ENCODE results near the gene SEC14L5. TPM values are rescaled to one million over a fixed set of nuclear protein-coding genes. Genes with fewer than 3 reads are reported as not detected.

SEC14L5 gene
- total and polyA plus RNA-seq, 2 donors (not counting 3 experiments of a cell fraction or from before 2014, with no cell fraction given) = not detected

DNA sequence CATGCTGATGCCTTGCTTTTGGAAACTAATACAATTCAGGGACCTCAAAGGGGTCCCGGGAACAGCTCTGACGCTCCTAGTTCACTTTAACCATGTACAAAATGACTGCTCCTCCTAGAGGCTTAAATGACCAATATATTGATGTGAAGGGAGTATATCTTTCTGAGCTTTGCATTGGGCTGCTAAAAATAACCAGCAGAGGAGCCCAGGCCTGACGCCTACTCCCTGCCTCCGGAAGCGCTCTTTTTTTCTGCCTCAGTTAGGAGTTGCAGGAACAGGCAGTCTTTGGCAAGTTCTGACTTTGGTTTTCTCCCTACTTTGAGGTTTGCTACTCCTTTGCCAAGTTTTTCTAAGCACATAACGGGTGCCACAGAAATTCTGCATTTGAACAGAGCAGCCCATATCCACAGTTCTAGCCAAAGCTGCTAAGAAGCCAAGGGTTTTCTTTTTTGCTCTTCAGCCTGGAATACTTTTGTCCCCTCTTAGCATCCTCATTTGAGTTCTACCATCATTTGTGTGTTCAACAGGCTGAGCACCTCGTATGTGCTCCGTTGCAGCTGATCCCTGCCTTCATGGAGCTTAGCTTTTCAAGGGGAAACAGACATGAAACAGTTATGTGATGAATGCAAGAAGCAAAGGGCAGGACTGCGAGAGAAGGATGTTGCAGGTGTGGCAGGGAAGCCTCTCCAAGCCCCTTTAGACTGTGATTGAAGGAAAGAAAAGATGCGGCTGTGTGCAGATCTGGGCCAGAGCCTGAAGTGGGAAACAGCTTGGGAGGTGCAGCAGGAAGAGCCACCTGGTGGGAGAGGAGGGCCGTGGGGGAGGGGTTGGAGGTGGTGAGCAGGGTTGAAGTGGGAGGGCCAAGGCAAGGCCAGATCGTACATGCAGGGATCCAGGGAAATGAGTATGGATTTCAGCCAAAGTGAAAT lies 78.4 kb downstream of the SEC14L5 start:
- POLR2A ChIA-PET = no interaction called here
- no peak overlapping the region for H3K4me2 ChIP-seq (ENCODE audit: insufficient read depth, low read length)
- DNase-seq (ENCODE audit: low read depth, low spot score) (no peak), FAIRE-seq (no peak)
- peaks cover 12% of the 10 kb centered on the region for H3K4me1 ChIP-seq (ENCODE audit: control insufficient read depth, extremely low read depth, insufficient read depth, low read length)
- no peak overlapping the region for H3K9ac ChIP-seq (replicated peaks; ENCODE audit: extremely low read depth, insufficient read depth, low read length)
- no peaks in the 10 kb centered on the region for H3K9me1 ChIP-seq (replicated peaks; ENCODE audit: control insufficient read depth, extremely low read depth, insufficient read depth, low read length)
- dilution Hi-C loops (cut with MboI; ENCODE audit: extremely low pct_ligation_motif_present, low sequenced_read_pairs) (no loop called here), intact Hi-C loops (cut with micrococcal nuclease) (no loop called here)
- H3K4me3 ChIP-seq (replicated peaks in 1 of 3; ENCODE audit: insufficient read depth in 1 of 3, low read depth in 1 of 3, low read length in 3 of 3) = no peak overlapping the region
- H2AFZ ChIP-seq (ENCODE audit: low read depth, low read length) = no peak overlapping the region
- no peaks in the 10 kb centered on the region for H3K9me3 ChIP-seq (replicated peaks; ENCODE audit: control insufficient read depth, insufficient read depth, low read length)
- no peaks in the 10 kb centered on the region for H3K36me3 ChIP-seq (ENCODE audit: control insufficient read depth in 2 of 2, extremely low read depth in 1 of 2, insufficient read depth in 2 of 2, low read length in 2 of 2)
- H3K27me3 ChIP-seq (ENCODE audit: control insufficient read depth in 2 of 2, insufficient read depth in 2 of 2, low read length in 2 of 2) = no peaks in the 10 kb centered on the region
- CTCF ChIA-PET = no interaction called here
- no peaks in the 10 kb centered on the region for H3K79me2 ChIP-seq (ENCODE audit: control insufficient read depth, insufficient read depth, low read length)
- H3K27ac ChIP-seq (ENCODE audit: insufficient read depth, low read depth, low read length) = no peak overlapping the region
- BruUV-seq (replicated peaks) = no TSS peak
- H4K20me1 ChIP-seq (replicated peaks; ENCODE audit: control insufficient read depth, extremely low read depth, insufficient read depth, low read length) = no peaks in the 10 kb centered on the region
- TF ChIP-seq, protein P1, sequence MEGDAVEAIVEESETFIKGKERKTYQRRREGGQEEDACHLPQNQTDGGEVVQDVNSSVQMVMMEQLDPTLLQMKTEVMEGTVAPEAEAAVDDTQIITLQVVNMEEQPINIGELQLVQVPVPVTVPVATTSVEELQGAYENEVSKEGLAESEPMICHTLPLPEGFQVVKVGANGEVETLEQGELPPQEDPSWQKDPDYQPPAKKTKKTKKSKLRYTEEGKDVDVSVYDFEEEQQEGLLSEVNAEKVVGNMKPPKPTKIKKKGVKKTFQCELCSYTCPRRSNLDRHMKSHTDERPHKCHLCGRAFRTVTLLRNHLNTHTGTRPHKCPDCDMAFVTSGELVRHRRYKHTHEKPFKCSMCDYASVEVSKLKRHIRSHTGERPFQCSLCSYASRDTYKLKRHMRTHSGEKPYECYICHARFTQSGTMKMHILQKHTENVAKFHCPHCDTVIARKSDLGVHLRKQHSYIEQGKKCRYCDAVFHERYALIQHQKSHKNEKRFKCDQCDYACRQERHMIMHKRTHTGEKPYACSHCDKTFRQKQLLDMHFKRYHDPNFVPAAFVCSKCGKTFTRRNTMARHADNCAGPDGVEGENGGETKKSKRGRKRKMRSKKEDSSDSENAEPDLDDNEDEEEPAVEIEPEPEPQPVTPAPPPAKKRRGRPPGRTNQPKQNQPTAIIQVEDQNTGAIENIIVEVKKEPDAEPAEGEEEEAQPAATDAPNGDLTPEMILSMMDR (IDR thresholded peaks at IDR 0.05; ENCODE audit: extremely low read depth in 1 of 2, insufficient read depth in 1 of 2, low read depth in 1 of 2, low read length in 2 of 2) = no peak
- TF ChIP-seq POLR2AphosphoS5 (IDR thresholded peaks at IDR 0.05; ENCODE audit: insufficient read depth, low read depth, low read length) (no peak), FOS (IDR thresholded peaks at IDR 0.05; ENCODE audit: borderline replicate concordance, insufficient read depth, low read length) (no peak), POLR2A (IDR thresholded peaks at IDR 0.05; ENCODE audit: low read depth, low read length) (no peak), EZH2 (IDR thresholded peaks at IDR 0.05; ENCODE audit: borderline replicate concordance, low read depth, low read length, severe bottlenecking) (no peak), JUN (IDR thresholded peaks at IDR 0.05; ENCODE audit: borderline replicate concordance, insufficient read depth, insufficient read length, low read depth) (no peak), MYC (IDR thresholded peaks at IDR 0.05; ENCODE audit: low read depth, low read length) (no peak)
- TF ChIP-seq, protein P2, sequence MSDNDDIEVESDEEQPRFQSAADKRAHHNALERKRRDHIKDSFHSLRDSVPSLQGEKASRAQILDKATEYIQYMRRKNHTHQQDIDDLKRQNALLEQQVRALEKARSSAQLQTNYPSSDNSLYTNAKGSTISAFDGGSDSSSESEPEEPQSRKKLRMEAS (IDR thresholded peaks at IDR 0.05; ENCODE audit: insufficient read depth, insufficient read length) = no peak

Measured in endothelial cell of umbilical vein (primary cell).